NCI-H2107 treated with DMSO at 0.1 percent for 48 hours (cell line): ENCODE measurements around the gene AGAP2.

ENCODE experiments used
- DNase-seq: peaks from one replicate; lab custom pipeline; 2025; ENCODE audit not compliant: unreplicated experiment; lab: John Stamatoyannopoulos, UW

AGAP2 gene

GRCh38 chr12:57767876-57768275 lies 29.3 kb upstream of the AGAP2 start:
- no peak for DNase-seq

GRCh38 chr12:57767305-57767698 lies 28.8 kb upstream of the AGAP2 start:
- no peak for DNase-seq

GRCh38 chr12:57766464-57767304 lies 28.1 kb upstream of the AGAP2 start, which contains the start of gene CYP27B1:
TSS of gene CYP27B1 (minus strand) at chr12:57767078. CDS start at chr12:57767041, 37 bp downstream.
- peak; percentile 75 for DNase-seq

GRCh38 chr12:57765698-57766463 lies 27.3 kb upstream of the AGAP2 start:
- DNase-seq: no peak

DNA sequence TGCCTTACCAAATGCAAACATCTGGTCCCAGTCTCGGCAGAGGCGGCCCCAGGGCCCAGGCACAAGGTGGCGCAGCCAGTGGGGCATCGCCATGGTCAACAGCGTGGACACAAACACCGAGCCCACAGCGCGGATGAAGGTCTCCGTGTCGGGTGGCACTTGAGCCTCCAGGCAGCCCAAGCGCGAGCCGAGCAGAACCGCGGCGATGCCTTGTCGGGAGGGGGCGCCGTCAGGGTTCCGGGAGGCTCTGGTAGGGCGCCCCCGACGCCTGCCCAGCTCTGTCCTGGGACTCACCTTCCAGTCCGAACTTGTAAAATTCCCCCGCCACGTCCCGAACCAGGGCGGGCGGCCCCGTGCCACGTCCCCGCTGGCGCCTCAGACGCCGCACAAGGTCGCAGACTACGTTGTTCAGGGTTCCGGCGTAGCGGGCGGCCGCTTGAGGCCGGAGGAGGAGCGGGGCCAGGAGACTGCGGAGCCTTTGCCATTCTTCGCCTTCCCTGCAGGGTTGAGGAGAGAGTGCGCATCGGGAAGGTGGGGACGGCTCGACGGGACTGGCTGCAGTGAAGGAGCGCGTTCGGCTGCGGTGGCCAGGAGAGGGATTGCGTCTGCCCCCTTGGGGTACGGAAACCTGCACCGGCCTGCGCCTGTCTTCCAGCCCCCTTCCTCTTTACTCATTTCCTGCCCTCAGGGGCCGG lies 26.6 kb upstream of the AGAP2 start:
- DNase-seq: no peak

- no peak for DNase-seq
Measured at GRCh38 chr12:57764662-57765002, 26.1 kb upstream of the AGAP2 start.

- DNase-seq: no peak
Measured at GRCh38 chr12:57763881-57764661, 25.5 kb upstream of the AGAP2 start.

DNA sequence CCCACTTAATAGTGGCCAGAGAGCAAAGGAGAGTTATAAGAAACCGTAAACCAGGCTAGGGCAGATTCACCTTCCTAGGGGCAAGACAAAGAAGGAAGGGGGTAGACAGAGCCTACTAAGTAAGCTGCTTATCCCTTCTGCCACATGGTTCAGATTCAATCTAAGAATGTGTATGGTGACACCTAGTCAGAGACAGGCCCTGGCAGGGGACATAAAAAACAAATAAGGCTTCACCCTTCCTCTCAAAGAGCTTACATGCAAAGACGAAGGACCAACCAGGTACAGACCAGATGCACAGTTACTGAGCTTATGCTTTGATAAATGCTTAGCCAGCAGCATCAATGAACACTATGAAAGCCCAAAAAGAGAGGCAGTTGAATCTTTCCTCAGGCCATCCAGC lies 23.9 kb upstream of the AGAP2 start:
- DNase-seq: no peak

DNA sequence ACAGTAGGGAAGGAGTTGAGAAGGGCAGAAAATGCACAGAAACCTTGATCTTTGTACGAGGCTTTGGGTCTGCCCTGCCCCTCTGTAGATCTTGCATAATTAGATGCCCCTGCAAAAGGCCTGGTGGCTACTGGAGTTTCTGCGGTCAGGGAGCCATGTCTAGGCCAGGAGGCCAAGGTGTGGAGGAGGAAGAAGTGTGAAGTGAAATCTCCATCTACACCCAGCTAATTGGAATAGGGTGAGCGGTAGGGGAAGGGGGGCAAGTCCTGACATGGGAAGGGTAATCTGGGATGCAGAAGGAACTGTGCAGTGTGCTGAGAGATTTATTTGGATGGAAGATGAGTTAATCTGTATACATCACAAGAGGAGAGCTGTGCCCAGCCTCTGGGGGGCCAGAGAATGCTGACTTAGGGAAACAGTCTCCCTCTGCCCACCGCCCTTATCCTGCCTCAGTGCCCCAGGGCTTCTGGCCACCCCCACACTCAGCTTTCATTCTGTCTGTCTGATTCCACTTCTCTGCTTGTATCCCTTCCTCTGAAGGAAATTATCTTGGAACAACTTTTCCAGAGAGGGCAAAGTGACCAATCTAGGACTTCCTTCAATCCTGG lies 23.0 kb upstream of the AGAP2 start:
- DNase-seq: no peak

- DNase-seq: no peak
Measured at GRCh38 chr12:57760347-57760982, 21.9 kb upstream of the AGAP2 start.

GRCh38 chr12:57759360-57759980 lies 20.9 kb upstream of the AGAP2 start:
- DNase-seq: no peak

GRCh38 chr12:57758552-57759359 lies 20.2 kb upstream of the AGAP2 start:
- no peak for DNase-seq

DNA sequence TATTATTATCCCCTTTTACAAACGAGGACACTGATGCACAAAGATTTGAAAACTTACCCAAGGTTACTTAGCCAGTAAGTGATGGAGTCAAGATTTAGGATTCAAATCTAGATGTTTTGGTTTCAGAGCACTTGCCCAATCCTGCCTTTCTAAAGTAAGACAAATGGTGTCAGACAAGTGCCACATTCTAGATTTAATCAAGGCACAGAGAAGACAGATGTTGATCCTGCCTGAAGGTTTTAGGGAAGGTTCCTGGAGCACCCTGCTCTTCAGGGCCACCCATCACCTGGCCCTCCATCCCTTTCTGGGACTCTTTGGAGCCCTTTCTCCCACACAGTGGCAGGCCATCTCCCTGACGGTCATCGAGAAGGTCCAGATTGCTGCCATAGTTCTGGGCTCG lies 19.2 kb upstream of the AGAP2 start:
- DNase-seq: no peak

GRCh38 chr12:57756406-57757341 lies 18.1 kb upstream of the AGAP2 start:
- no peak for DNase-seq

DNA sequence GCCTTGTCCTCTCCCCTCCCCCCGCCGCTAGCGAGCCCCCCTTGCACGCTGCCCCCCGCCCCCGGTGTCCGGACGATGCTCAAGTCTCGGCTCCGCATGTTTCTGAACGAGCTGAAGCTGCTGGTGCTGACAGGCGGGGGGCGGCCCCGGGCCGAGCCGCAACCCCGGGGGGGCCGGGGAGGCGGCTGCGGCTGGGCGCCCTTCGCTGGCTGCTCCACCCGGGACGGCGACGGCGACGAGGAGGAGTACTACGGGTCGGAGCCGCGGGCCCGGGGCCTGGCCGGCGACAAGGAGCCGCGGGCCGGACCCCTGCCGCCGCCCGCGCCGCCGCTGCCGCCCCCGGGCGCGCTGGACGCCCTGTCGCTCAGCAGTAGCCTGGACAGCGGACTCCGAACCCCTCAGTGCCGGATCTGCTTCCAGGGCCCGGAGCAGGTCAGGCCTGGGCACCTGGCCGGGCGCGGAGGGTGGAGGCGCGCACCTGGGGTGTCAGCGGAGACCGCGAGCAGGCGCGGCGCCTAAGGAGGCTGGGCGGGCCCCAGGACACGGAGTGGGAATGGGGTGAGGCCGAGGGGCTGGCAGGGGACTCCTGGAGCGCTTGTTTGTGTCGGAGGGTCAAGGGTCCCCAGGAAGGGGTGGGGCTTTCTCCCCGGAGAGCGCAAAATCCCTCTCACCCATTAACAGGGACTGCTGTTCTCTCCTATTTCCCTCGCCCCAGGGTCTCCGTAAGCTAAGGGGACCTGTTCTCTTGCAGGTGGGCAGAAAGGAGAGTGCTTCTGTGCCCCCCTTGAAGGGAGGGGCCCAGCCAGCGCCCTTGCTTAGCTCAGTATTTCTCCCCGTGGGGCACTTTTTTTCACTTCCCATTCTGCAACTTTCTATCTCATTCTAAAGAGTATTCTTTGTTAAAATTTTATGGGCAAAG lies 17.2 kb upstream of the AGAP2 start:
- no peak for DNase-seq

- DNase-seq: no peak
Measured at GRCh38 chr12:57755194-57755453, 16.6 kb upstream of the AGAP2 start.
